Activated CD4-positive, alpha-beta T cell treated with anti-CD3 and anti-CD28 coated beads, Interleukin-2, amount 50 U/mL, for 4 hours (primary cell): ENCODE measurements around the gene IGSF11.
A peak's percentile ranks its signal among the peaks of the same experiment; 100 is the strongest.
"Not testable (repeated sequence)": the region's sequence is repeated elsewhere in the genome, so short reads cannot be mapped to it uniquely, and the experiment has no call there.

ENCODE experiments used
- DNase-seq, 2 experiments: peaks; one replicate each; pipeline ENCODE4 v3.0.0-alpha.2; 2020

Gene IGSF11

GRCh38 chr3:119034256-119035013 lies at the start of gene IGSF11:
TSS of gene IGSF11 (minus strand) at chr3:119034846. CDS start at chr3:119034582, 264 bp downstream.
- peak; percentile 53 to 58 for DNase-seq

GRCh38 chr3:119080364-119080763 lies 45.7 kb upstream of the IGSF11 start:
- DNase-seq = no peak

GRCh38 chr3:119073258-119074001 lies 38.8 kb upstream of the IGSF11 start:
- no peak for DNase-seq

- DNase-seq = not testable (repeated sequence)
Observed at GRCh38 chr3:119072451-119072850, 37.8 kb upstream of the IGSF11 start.

GRCh38 chr3:119069725-119070124 lies 35.1 kb upstream of the IGSF11 start:
- no peak for DNase-seq

- DNase-seq = no peak
Observed at GRCh38 chr3:119063471-119063870, 28.8 kb upstream of the IGSF11 start.

- DNase-seq = no peak
Observed at GRCh38 chr3:119062892-119063291, 28.2 kb upstream of the IGSF11 start.

- no peak for DNase-seq
Observed at GRCh38 chr3:119044593-119044992, 9.9 kb upstream of the IGSF11 start.

GRCh38 chr3:119042162-119042561 lies 7.5 kb upstream of the IGSF11 start:
- no peak for DNase-seq

- no peak for DNase-seq
Observed at GRCh38 chr3:119035014-119035346, 334 bp upstream of the IGSF11 start.

GRCh38 chr3:119033393-119034255 lies 1.0 kb downstream of the IGSF11 start:
- DNase-seq = no peak

GRCh38 chr3:119025171-119025795 lies 9.4 kb downstream of the IGSF11 start:
- DNase-seq = no peak

GRCh38 chr3:119019767-119020518 lies 14.7 kb downstream of the IGSF11 start:
- DNase-seq = no peak

GRCh38 chr3:119018690-119019463 lies 15.8 kb downstream of the IGSF11 start:
- DNase-seq = no peak

GRCh38 chr3:119015942-119016341 lies 18.7 kb downstream of the IGSF11 start:
- DNase-seq = no peak

GRCh38 chr3:119013951-119014350 lies 20.7 kb downstream of the IGSF11 start:
- DNase-seq = no peak

GRCh38 chr3:119011528-119011927 lies 23.1 kb downstream of the IGSF11 start:
- DNase-seq = no peak

GRCh38 chr3:118997190-118997589 lies 37.5 kb downstream of the IGSF11 start:
- no peak for DNase-seq

GRCh38 chr3:118991775-118992174 lies 42.9 kb downstream of the IGSF11 start:
- no peak for DNase-seq

GRCh38 chr3:118990823-118991560 lies 43.7 kb downstream of the IGSF11 start:
- no peak for DNase-seq
